ENCODE results near the gene MAFG.

MAFG gene

GRCh38 chr17:81968396-81968745 is 40.8 kb upstream of the MAFG start:
- no peak for ATAC-seq (ENCODE audit: low read depth)
- H3K9me3 ChIP-seq (ENCODE audit: severe bottlenecking) = peaks cover 3% of the 10 kb centered on the region
- no peak for TF ChIP-seq CTCF (IDR thresholded peaks at IDR 0.05; ENCODE audit: poor library complexity, severe bottlenecking)
- H3K4me3 ChIP-seq (ENCODE audit: severe bottlenecking) = no peak overlapping the region
- no peak overlapping the region for H3K27ac ChIP-seq (ENCODE audit: poor library complexity, severe bottlenecking)
- H3K36me3 ChIP-seq (ENCODE audit: low read depth) = no peaks in the 10 kb centered on the region
- H3K27me3 ChIP-seq (ENCODE audit: insufficient read depth, poor library complexity, severe bottlenecking) = peaks cover 8% of the 10 kb centered on the region
- no peak for DNase-seq (ENCODE audit: low spot score)
- H3K4me1 ChIP-seq (ENCODE audit: insufficient read depth, poor library complexity, severe bottlenecking) = no peaks in the 10 kb centered on the region

- H3K27me3 ChIP-seq (ENCODE audit: insufficient read depth, poor library complexity, severe bottlenecking) = peaks cover 14% of the 10 kb centered on the region
- H3K9me3 ChIP-seq (ENCODE audit: severe bottlenecking) = peaks cover 2% of the 10 kb centered on the region
- no peak for TF ChIP-seq CTCF (IDR thresholded peaks at IDR 0.05; ENCODE audit: poor library complexity, severe bottlenecking)
- ATAC-seq (ENCODE audit: low read depth) (peak; percentile 28), DNase-seq (ENCODE audit: low spot score) (peak; percentile 56)
- H3K4me3 ChIP-seq (ENCODE audit: severe bottlenecking) = no peak overlapping the region
- no peaks in the 10 kb centered on the region for H3K36me3 ChIP-seq (ENCODE audit: low read depth)
- no peak overlapping the region for H3K27ac ChIP-seq (ENCODE audit: poor library complexity, severe bottlenecking)
- no peaks in the 10 kb centered on the region for H3K4me1 ChIP-seq (ENCODE audit: insufficient read depth, poor library complexity, severe bottlenecking)
These were observed 40.2 kb upstream of the MAFG start for GRCh38 chr17:81967533-81968395.

- Histone ChIP-seq H3K9me3 (ENCODE audit: severe bottlenecking) (no peaks in the 10 kb centered on the region), H3K4me3 (ENCODE audit: severe bottlenecking) (no peak overlapping the region), H3K27me3 (ENCODE audit: insufficient read depth, poor library complexity, severe bottlenecking) (peaks cover 20% of the 10 kb centered on the region), H3K27ac (ENCODE audit: poor library complexity, severe bottlenecking) (no peak overlapping the region), H3K36me3 (ENCODE audit: low read depth) (no peaks in the 10 kb centered on the region), H3K4me1 (ENCODE audit: insufficient read depth, poor library complexity, severe bottlenecking) (no peaks in the 10 kb centered on the region)
- ATAC-seq (ENCODE audit: low read depth) (no peak), DNase-seq (ENCODE audit: low spot score) (no peak)
- no peak for TF ChIP-seq CTCF (IDR thresholded peaks at IDR 0.05; ENCODE audit: poor library complexity, severe bottlenecking)
These were observed 39.7 kb upstream of the MAFG start for GRCh38 chr17:81967244-81967532.

- Histone ChIP-seq H3K27ac (ENCODE audit: poor library complexity, severe bottlenecking) (no peak overlapping the region), H3K9me3 (ENCODE audit: severe bottlenecking) (no peaks in the 10 kb centered on the region), H3K27me3 (ENCODE audit: insufficient read depth, poor library complexity, severe bottlenecking) (peaks cover 25% of the 10 kb centered on the region), H3K36me3 (ENCODE audit: low read depth) (no peaks in the 10 kb centered on the region), H3K4me3 (ENCODE audit: severe bottlenecking) (no peak overlapping the region), H3K4me1 (ENCODE audit: insufficient read depth, poor library complexity, severe bottlenecking) (no peaks in the 10 kb centered on the region)
- no peak for ATAC-seq (ENCODE audit: low read depth)
- TF ChIP-seq CTCF (IDR thresholded peaks at IDR 0.05; ENCODE audit: poor library complexity, severe bottlenecking) = no peak
- no peak for DNase-seq (ENCODE audit: low spot score)
These were observed 39.1 kb upstream of the MAFG start for GRCh38 chr17:81966343-81967243.
